NB4 (cell line): ENCODE data around the gene RHOD.

Source experiments
- DNase-seq: peaks from one replicate; pipeline ENCODE4 v3.0.0; 2010; ENCODE audit warnings: low read depth
- H3K4me3 ChIP-seq: one replicate; pipeline ENCODE4 v1.5.1; 2011; ENCODE audit warnings: mild to moderate bottlenecking, low read depth, low read length, moderate library complexity
- CTCF ChIP-seq: IDR thresholded peaks from one replicate; pipeline ENCODE4 v1.5.1; 2012; ENCODE audit warnings: low read depth, low read length
- MAX ChIP-seq: IDR thresholded peaks from 2 replicates; pipeline ENCODE4 v1.6.1; 2011; ENCODE audit warnings: low read depth, low read length
- MYC ChIP-seq: IDR thresholded peaks from 2 replicates; pipeline ENCODE4 v1.6.1; 2011; ENCODE audit warnings: low read depth, low read length
- POLR2A ChIP-seq: IDR thresholded peaks from 2 replicates; pipeline ENCODE4 v1.6.1; 2011; ENCODE audit warnings: mild to moderate bottlenecking; ENCODE audit not compliant: insufficient read length; ENCODE audit errors: extremely low read depth

RHOD gene

GRCh38 chr11:67023957-67024353 lies 32.7 kb upstream of the RHOD start:
- no peak overlapping the region for H3K4me3 ChIP-seq
- TF ChIP-seq POLR2A (no peak), MYC (no peak), MAX (no peak), CTCF (no peak)
- DNase-seq = no peak

- DNase-seq = peak; percentile 89
- TF ChIP-seq CTCF (no peak), POLR2A (no peak), MYC (peak; percentile 38; the same call in 1 of the 2 replicates)
- H3K4me3 ChIP-seq = no peak overlapping the region
These were observed 32.2 kb upstream of the RHOD start for GRCh38 chr11:67024410-67024809.

- TF ChIP-seq MAX = peak; percentile 79
- TF ChIP-seq MYC = no peak
- DNase-seq = peak; percentile 64
- H3K4me3 ChIP-seq = no peak overlapping the region
These were observed 31.7 kb upstream of the RHOD start for GRCh38 chr11:67024966-67025365.

GRCh38 chr11:67025750-67026149 lies 30.9 kb upstream of the RHOD start:
- no peak for DNase-seq
- TF ChIP-seq MYC (no peak), CTCF (no peak), POLR2A (no peak)
- no peak overlapping the region for H3K4me3 ChIP-seq

- no peak for DNase-seq
- TF ChIP-seq MAX (no peak), MYC (no peak), CTCF (no peak), POLR2A (no peak)
- no peak overlapping the region for H3K4me3 ChIP-seq
These were observed 29.7 kb upstream of the RHOD start for GRCh38 chr11:67026941-67027340.

GRCh38 chr11:67027483-67027930 lies 29.1 kb upstream of the RHOD start:
- DNase-seq = no peak
- TF ChIP-seq MYC (no peak), MAX (no peak), CTCF (no peak), POLR2A (no peak)
- H3K4me3 ChIP-seq = no peak overlapping the region
